IMR-90 (cell line): ENCODE data around the gene MMP21.

Experiments
- BHLHE40 ChIP-seq: fragments of 150-350 bp; IDR thresholded peaks from 2 replicates; pipeline ENCODE4 v1.6.1; 2016; ENCODE audit warnings: mild to moderate bottlenecking, low read depth, low read length
- CEBPB ChIP-seq: IDR thresholded peaks from 2 replicates; pipeline ENCODE4 v1.6.1; 2012; ENCODE audit warnings: low read depth, low read length, improper control_type of control experiment
- CTCF ChIP-seq: conservative IDR thresholded peaks from 2 replicates; pipeline ENCODE4 v1.5.1; 2012; ENCODE audit warnings: mild to moderate bottlenecking, low read depth, low read length, improper control_type of control experiment
- ELK1 ChIP-seq: fragments of 150-350 bp; IDR thresholded peaks from 2 replicates; pipeline ENCODE4 v1.6.1; 2016; ENCODE audit warnings: low read depth, mild to moderate bottlenecking, low read length, moderate library complexity, borderline replicate concordance
- FOS ChIP-seq: fragments of 150-350 bp; IDR thresholded peaks from 2 replicates; pipeline ENCODE4 v1.6.1; 2016; ENCODE audit warnings: low read depth, low read length
- POLR2A ChIP-seq: IDR thresholded peaks from 2 replicates; pipeline ENCODE4 v1.6.1; 2012; ENCODE audit warnings: mild to moderate bottlenecking, low read depth, low read length
- RAD21 ChIP-seq: IDR thresholded peaks from 2 replicates; pipeline ENCODE4 v1.6.1; 2012; ENCODE audit warnings: low read length, improper control_type of control experiment
- RCOR1 ChIP-seq: IDR thresholded peaks from 2 replicates; pipeline ENCODE4 v1.6.1; 2012; ENCODE audit warnings: mild to moderate bottlenecking, low read length, improper control_type of control experiment; ENCODE audit not compliant: insufficient replicate concordance
- RFX5 ChIP-seq: IDR thresholded peaks from 2 replicates; pipeline ENCODE4 v1.8.0; 2012; ENCODE audit warnings: low read depth, mild to moderate bottlenecking, low read length, moderate library complexity
- SMC3 ChIP-seq: fragments of 150-350 bp; IDR thresholded peaks from 2 replicates; pipeline ENCODE4 v1.6.1; 2016; ENCODE audit warnings: low read depth, mild to moderate bottlenecking, antibody characterized with exemption, low read length, moderate library complexity
- TF ChIP-seq, protein P1 (sequence below): fragments of 150-350 bp; IDR thresholded peaks from 2 replicates; pipeline ENCODE4 v1.6.1; 2017; ENCODE audit warnings: mild to moderate bottlenecking, antibody characterized with exemption, low read length, low read depth

GRCh38 chr10:125756853-125757487 lies 18.7 kb downstream of the MMP21 start:
- no peak for TF ChIP-seq POLR2A
- TF ChIP-seq CTCF, result no peak
- TF ChIP-seq CEBPB, result no peak
- no peak for TF ChIP-seq RCOR1
- TF ChIP-seq BHLHE40, result no peak
- no peak for TF ChIP-seq ELK1
- TF ChIP-seq RAD21, result no peak
- TF ChIP-seq FOS, result no peak
- no peak for TF ChIP-seq RFX5
- TF ChIP-seq SMC3, result no peak
- TF ChIP-seq, protein P1, sequence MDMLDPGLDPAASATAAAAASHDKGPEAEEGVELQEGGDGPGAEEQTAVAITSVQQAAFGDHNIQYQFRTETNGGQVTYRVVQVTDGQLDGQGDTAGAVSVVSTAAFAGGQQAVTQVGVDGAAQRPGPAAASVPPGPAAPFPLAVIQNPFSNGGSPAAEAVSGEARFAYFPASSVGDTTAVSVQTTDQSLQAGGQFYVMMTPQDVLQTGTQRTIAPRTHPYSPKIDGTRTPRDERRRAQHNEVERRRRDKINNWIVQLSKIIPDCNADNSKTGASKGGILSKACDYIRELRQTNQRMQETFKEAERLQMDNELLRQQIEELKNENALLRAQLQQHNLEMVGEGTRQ, result no peak
